Brain microvascular endothelial cell (primary cell): ENCODE results near the gene PRELID1.
"Not testable (repeated sequence)": the region's sequence is repeated elsewhere in the genome, so short reads cannot be mapped to it uniquely, and the experiment has no call there.

Experiments
- DNase-seq: peaks from one replicate; pipeline ENCODE4 v3.0.0-alpha.2; 2020
- H3K27ac ChIP-seq: fragments of 250-450 bp; sonication (Bioruptor Pico); 2 replicates; pipeline ENCODE4 v1.5.1; 2020; ENCODE audit warnings: mild to moderate bottlenecking, moderate library complexity
- H3K27me3 ChIP-seq: fragments of 250-450 bp; sonication (Bioruptor Pico); replicated peaks from 2 replicates; pipeline ENCODE4 v1.5.1; 2020; ENCODE audit warnings: mild to moderate bottlenecking
- H3K36me3 ChIP-seq: fragments of 250-450 bp; sonication (Bioruptor Pico); replicated peaks from 2 replicates; pipeline ENCODE4 v1.5.1; 2020; ENCODE audit warnings: mild to moderate bottlenecking
- H3K4me3 ChIP-seq: 2 replicates; pipeline ENCODE4 v1.5.1; 2011; ENCODE audit warnings: low read depth, mild to moderate bottlenecking, control low read depth, low read length, moderate library complexity
- CTCF ChIP-seq: IDR thresholded peaks from 2 replicates; pipeline ENCODE4 v1.5.1; 2011; ENCODE audit warnings: low read depth, mild to moderate bottlenecking, moderate library complexity, low read length, control low read depth, inconsistent platforms; ENCODE audit errors: missing control alignments
- in situ Hi-C: cut with HindIII; loops from 2 replicates; pipeline ENCODE4 v1.10.0; 2017; ENCODE audit warnings: low sequenced_read_pairs, low pct_ligation_motif_present

Gene PRELID1

GRCh38 chr5:177300951-177301350 lies 2.6 kb upstream of the PRELID1 start:
- Histone ChIP-seq H3K36me3 (peaks cover 21% of the 10 kb centered on the region), H3K4me3 (no peak overlapping the region), H3K27me3 (no peaks in the 10 kb centered on the region), H3K27ac (no peak overlapping the region)
- in situ Hi-C loops: loop anchor here (25.0 kb wide), 1 partner anchor 136 kb away; the partner anchor contains the start of genes GRK6 and PRR7
- no peak for TF ChIP-seq CTCF
- DNase-seq: no peak

GRCh38 chr5:177301503-177302165 lies 2.0 kb upstream of the PRELID1 start:
- H3K4me3 ChIP-seq: no peak overlapping the region
- no peaks in the 10 kb centered on the region for H3K27me3 ChIP-seq
- H3K27ac ChIP-seq: no peak overlapping the region
- no peak for DNase-seq
- H3K36me3 ChIP-seq: peaks cover 21% of the 10 kb centered on the region
- in situ Hi-C loops: loop anchor here (25.0 kb wide), 1 partner anchor 136 kb away; the partner anchor contains the start of genes GRK6 and PRR7
- no peak for TF ChIP-seq CTCF

- no peak for TF ChIP-seq CTCF
- Histone ChIP-seq H3K27ac (no peak overlapping the region), H3K4me3 (peak overlapping the region; percentile 97), H3K36me3 (peaks cover 27% of the 10 kb centered on the region), H3K27me3 (no peaks in the 10 kb centered on the region)
- DNase-seq: no peak
- in situ Hi-C loops: loop anchor here (25.0 kb wide), 1 partner anchor 135 kb away; the partner anchor contains the start of genes GRK6 and PRR7
Observed at GRCh38 chr5:177302354-177303110, 1.1 kb upstream of the PRELID1 start.

GRCh38 chr5:177303925-177304391 lies 359 bp downstream of the PRELID1 start:
- no peaks in the 10 kb centered on the region for H3K27me3 ChIP-seq
- no peak for TF ChIP-seq CTCF
- in situ Hi-C loops: loop anchor here (25.0 kb wide), 1 partner anchor 133 kb away; the partner anchor contains the start of genes GRK6 and PRR7
- H3K36me3 ChIP-seq: peaks cover 29% of the 10 kb centered on the region
- peak overlapping the region; percentile 78 for H3K27ac ChIP-seq
- H3K4me3 ChIP-seq: peak overlapping the region; percentile 97
- DNase-seq: no peak

GRCh38 chr5:177304392-177305119 lies 957 bp downstream of the PRELID1 start:
- H3K4me3 ChIP-seq: peak overlapping the region; percentile 97
- H3K27me3 ChIP-seq: no peaks in the 10 kb centered on the region
- TF ChIP-seq CTCF: no peak
- peak overlapping the region; percentile 78 for H3K27ac ChIP-seq
- peaks cover 29% of the 10 kb centered on the region for H3K36me3 ChIP-seq
- no peak for DNase-seq
- in situ Hi-C loops: loop anchor here (25.0 kb wide), 1 partner anchor 133 kb away; the partner anchor contains the start of genes GRK6 and PRR7

- not testable (repeated sequence) for H3K27ac ChIP-seq, H3K4me3 ChIP-seq, DNase-seq, H3K27me3 ChIP-seq
- H3K36me3 ChIP-seq: peaks cover 29% of the 10 kb centered on the region
- in situ Hi-C loops: loop anchor here (25.0 kb wide), 1 partner anchor 131 kb away; the partner anchor contains the start of genes GRK6 and PRR7
Observed at GRCh38 chr5:177306103-177306640, 2.6 kb downstream of the PRELID1 start.
